NCI-H748 treated with DMSO at 0.1 percent for 48 hours (cell line): ENCODE results near the gene FIBCD1.
"Not testable (repeated sequence)": the region's sequence is repeated elsewhere in the genome, so short reads cannot be mapped to it uniquely, and the experiment has no call there.

ENCODE experiments used
- DNase-seq: peaks from one replicate; lab custom pipeline; 2025; lab: John Stamatoyannopoulos, UW

Gene FIBCD1

DNA sequence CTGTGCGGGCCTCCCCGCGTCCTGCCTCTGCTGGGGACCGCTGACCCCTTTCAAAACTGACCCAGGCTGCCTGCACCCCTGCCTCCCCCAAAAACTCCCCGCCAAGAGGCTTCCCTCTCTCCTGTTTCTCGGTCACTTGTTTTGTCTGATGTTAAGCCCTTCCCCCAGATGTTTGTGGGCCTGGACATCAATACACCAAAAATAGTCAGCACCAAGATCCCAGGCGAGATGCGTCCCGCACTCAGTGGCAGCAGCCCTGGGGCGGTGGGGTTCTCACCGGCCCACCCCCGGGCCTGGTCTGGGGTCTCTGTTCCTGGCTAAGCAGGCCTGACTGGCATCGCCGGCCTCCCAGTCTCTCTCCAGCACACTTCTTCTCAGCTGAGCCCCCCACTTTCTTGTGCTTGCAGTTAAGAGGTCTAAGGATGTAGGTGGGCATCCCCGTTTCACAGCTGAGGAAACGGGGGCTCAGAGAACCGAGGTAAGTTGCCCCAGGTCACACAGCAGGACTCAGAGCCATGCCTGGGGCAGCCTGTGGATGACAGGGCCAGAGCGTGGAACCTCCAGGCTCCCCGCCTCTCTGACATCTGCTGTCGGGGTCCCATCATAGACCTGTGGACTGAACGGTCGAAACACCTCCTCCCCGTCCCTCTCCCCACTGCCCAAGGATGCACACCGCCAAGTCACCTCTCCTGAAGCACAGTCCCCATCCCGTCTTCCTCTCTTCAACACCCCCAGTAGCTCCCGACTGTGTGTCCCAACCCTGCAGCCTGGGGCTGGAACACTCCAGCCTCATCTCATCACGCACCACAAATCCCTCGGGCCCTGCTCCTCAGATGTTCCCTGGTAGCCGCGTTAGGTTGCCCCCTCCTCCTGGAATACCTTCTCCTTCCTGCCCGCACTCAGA lies 16.8 kb downstream of the FIBCD1 start:
- no peak for DNase-seq

DNA sequence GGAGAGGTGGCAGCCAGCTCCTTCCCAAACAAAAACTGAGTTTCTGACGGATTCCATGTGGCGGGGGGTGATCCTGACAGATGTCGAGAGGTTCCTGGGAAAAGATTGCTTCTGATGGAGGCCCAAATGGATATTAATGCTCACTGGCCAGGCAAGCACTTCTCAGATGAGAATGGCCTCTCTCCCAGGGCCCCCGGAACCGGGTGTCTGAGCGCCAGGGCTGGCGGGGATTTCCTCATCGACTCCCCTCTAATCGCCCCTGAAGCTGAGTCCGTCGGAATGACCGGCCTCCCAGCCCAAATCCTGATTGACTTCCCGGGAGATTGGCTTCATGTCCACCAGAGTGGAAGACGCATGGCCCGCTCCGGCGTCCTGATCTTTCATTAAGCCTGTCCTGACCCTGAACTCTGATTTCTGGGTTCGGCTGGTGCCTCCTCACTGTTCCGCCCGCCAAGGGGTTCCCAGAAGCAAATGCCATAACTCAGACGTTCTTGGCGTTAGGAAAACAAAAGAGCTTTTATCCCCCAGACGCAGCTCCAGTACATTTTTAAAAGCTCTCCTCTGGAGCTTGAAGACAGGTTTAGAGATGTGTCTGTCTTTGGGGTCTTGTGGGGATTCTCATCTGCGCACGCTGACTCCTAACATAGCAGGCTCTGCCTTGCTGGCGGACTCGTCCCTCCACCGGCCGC lies 17.6 kb downstream of the FIBCD1 start:
- no peak for DNase-seq

DNA sequence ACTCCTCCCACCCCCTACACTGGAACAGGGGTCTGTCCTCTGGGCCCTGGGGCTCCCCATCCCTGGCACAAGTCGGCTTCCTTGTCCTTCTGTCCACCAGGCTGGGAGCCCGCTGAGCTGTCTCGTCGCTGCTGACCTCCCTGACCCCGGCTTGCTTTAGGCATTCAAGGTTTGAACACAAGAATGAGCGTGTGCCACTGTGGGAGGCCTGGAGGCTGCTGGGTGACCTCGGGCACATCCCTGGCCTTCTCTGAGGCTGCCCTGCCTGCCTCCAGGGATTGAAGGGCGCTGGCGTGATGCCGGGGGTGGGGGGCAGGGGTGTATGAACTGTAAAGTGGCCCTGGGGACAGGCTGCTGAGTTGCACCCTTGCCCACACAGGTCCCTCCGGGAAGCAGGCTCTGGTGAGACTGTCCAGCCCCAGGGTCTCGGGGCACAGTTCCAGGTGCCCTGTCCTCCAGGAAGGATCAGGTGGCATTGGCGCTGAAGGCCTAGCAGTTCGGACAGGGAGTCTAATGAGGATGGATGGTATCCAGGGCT lies 18.2 kb downstream of the FIBCD1 start:
- no peak for DNase-seq

DNA sequence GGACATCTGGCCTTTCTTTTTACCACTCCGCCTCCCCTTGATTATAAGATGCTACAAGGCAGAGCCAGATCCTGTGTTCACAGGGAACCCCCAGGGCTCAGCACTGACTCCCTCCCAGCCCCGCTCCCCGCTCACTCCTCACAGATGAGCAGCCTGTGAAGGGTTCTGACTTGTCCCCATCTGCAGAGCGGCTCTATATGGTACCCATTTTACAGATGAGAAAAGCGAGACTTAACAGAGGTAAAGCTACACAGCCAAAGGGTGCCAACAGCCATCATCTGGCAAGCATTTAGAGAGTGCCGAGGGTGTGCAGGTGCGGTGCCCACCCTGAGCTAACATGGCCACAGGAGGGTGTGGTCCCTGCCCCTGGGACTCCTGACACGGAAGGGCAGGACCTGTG lies 18.8 kb downstream of the FIBCD1 start:
- no peak for DNase-seq

DNA sequence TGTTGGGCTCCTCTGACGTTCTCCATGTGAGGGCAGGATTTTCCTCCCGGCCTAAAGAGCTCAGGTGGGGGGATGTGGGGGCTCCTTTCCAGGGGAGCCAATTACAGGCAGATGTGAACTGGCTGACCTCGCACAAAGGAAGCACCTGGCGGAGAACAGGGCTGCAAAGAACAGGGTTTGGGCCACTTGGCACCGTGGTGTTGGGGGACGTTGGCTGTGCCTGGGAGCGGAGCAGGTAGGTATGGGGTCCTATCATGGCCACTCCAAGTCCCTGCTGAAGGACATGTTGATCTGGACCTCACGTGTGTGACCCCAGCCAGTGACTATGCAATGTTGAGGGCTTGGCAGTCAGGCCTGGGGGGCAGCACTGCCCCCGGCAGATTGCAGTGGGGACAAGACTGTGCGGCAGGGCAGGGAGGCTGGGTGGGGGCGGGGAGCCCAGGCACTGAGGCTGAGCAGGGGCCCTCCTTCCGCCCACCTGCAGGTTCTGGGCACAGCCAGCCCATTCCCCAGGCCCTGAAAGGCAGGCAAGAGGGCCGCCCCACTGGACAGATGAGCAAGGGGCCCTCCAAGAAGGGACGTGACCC lies 19.4 kb downstream of the FIBCD1 start:
- no peak for DNase-seq

DNA sequence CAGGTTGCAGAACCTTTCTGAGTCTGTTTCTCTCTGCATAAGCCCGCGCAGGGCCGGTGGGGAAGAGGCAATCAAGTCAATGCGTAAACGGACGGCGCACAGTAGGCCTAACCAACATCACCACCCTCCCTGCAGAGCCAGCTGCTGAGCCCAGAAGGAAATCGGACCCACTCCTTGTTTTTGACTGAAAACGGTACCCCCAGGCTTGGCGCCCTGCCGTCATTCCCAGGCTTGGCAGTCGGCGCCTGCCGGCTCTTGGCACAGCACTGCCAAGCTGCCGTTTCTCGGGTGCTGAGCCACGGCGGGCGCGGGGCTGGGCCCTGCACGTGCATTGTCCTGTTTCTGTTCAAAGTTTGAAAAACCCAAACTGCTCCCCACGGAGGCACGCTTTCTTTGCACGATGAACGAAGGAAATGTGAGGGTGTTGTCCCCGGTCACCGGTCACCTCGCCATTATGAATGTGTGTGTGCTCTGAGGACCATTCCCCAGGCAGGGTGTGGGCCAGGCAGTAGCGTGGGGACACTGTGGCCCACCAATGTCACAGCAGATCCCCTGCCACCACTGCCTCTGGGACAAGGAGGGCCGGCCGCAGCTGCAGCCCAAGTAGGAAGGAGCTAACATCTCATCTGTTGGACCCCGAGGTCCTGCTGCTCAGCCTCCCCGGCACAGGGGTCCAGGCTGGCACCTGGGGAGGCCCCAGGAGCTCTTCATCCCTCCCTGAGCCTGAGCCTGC lies 20.1 kb downstream of the FIBCD1 start:
- no peak for DNase-seq

DNA sequence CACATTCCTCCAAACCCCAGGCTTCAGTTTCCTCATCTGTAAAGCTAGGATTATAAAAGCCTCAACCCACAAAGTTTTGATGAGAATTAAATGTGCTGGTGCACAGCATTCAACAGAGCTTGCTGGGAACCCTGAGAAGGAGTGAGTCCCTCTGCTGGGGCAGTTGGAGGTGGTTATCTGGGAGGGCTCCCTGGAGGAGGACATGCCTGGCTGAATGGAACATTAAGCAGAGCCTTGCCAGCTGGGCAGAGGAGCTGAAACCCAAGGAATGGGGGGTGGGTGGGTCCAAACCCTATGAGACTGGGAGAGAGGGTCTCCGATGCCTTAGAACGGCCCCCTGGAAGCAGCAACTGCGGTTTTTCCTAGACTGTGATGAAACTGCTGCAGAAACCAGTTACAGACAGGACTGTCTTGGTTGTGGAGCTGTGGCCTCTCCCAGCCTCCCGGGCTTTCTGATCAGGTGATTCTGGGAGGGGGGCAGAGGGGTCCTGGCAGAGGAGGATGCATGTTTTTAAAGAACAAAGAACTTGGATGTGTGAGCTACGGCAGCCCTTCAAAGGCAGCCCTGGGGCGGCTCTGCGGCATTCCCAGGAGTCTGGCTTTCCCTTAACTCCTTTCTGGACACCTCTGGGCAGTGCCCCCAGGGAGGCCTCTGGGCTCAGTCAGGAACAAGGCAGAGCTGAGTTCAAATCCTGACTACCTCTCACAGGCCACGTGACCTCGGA lies 20.8 kb downstream of the FIBCD1 start:
- no peak for DNase-seq

DNA sequence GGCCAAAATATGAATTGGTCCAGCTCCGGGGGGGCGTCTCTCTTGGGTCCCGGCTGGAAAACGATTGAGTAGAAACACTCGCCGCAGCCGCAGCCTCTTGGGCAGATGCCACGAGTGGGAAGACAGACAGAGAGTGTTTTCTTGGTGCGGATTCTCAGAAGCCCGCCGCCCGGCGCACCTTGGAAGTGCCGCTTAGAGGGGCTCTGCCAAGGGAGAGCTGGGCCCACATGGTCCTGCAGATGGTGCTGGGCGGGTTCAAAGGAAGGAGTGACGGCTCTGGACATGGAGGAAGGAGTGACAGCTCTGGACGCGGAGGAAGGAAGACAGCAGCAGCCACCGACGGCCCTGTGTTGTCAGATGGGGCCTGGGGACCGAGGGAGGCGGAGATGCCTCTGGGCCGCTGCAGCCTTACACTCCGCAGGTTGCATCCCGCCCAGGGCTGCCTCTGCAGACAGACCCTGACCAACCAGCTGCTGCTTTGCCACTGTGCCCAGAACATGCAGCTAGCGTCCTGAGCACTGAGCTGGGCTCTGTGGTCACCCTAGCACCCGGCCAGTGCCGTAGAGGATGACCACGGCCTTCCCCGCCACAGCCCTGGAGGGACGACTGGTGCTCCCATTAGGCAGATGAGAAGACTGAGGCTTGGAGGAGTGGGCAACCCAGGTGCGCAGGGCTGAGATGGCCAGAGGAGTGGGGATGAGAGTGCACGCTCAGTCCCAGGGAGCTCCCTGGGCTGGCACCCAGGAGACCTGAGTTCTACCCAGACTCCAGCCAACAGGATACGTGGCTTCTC lies 21.7 kb downstream of the FIBCD1 start:
- DNase-seq: no peak

DNA sequence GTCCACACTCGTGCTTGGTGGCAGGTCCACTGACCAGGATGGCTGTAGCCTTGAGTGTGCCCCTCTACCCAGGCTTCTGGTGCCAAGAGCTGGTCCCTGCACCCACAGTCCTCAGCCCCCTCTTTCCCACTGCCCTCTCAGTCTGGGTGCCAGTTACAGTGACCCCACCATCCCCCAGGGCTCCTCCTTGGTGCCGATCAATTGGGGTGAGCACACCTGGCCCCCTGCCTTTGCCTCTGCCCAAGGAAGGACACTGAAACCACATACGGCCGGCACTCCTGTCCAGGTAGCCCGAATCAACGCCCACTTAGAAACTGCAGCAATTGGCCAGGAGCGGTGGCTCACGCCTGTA lies 24.0 kb downstream of the FIBCD1 start:
- no peak for DNase-seq

DNA sequence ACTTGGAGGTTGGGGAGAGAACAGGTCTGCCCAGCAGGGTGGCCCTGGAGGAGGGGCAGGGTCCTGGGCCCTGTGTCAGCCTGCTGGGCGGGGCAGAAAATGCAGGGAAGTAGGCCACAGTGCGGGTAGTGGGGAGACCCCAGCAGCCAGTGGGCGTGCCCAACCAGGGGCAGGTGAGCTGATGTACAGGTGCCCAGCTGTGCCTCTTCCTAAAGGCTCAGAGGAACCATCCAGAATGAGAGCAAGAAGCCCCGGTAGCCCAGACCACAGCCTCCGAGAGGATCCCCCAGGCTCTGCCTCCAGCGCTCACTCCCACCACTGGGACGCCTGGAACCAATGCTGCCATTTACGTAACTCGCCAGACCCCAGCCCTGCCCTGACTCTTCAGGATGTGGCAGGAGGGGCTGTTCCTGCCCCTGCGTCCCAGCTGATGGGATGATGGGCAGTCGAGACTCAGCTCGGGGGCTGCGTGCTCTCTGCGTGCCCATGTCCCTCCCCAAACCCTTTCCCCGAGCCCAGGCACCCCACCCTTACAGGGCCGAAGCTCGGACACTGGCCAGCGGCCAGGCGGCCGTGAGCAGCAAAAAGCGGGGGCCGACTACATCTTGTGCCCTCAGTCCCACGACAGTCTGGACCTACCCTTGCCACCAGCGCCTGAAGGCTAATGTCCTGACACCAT lies 24.5 kb downstream of the FIBCD1 start:
- no peak for DNase-seq

DNA sequence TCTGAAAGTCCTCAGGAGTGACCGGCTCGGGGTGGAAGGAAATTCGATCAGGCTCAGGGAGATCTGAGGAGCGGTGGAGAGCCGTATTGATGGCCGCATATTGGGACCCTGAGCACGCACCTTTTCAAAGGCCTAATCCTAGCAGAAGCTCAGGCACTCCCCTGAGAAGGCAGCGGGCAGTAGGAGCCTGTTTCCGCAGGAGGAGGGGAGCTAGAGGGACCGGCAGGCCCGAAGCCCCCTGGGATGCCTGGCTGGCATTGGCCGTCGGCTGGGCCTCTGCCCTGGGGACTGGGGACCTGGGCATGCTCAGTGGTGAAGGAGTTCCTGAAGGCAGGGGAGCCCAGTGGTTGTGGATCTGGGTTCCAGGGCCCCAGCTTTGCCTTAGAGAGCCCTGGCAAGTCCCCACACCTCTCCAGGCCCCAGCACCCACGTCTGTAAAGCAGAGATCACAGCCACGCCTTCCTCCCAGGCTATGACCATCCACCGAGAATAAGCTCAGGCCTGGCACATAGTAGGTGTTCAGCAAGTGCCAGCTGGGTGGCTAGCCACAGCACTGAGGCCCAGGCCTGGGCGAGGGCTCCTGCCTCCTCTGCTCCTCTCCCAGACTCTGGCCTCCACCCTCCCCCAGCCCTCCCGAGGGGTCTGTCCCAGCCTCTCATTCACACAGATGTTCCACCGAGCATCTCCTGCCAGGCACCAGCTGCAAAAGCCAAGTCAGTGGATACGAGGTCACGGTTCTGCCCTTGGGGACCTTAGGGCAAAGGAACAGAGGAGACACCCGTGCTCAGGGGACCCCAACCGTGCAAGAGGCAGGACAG lies 25.2 kb downstream of the FIBCD1 start:
- no peak for DNase-seq

DNA sequence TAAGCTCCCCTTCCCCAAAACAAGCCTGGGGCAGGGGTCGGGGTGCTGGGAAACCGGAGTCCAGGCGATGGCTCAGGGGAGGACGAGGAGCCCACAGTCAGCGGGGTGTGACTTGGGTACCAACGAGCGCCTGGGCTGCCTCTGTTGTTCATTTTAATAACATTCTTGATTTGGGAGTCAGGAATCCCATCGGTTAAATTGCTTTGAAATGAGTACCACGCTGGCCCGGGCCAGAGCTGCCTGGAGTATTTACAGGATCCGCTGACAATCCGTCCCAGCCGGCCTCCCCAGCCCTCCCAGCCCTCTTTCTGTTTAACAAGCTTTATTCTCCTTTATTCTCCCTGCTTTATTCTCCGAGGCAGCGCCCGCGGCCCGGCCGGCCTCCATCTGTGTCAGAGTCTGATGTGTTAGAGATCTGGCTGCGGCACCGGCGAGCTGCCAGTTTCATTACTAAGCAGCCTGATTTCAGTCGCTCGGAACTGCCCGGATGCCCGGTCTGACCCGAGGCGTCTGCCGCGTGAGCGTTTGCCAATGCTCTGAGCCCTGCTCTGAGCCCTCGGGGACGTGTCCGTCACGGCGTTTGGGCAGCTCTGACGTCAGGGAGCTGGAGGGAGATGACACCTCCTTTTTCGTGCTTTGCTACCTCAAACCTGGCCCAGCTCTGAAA lies 26.0 kb downstream of the FIBCD1 start:
- DNase-seq: no peak

DNA sequence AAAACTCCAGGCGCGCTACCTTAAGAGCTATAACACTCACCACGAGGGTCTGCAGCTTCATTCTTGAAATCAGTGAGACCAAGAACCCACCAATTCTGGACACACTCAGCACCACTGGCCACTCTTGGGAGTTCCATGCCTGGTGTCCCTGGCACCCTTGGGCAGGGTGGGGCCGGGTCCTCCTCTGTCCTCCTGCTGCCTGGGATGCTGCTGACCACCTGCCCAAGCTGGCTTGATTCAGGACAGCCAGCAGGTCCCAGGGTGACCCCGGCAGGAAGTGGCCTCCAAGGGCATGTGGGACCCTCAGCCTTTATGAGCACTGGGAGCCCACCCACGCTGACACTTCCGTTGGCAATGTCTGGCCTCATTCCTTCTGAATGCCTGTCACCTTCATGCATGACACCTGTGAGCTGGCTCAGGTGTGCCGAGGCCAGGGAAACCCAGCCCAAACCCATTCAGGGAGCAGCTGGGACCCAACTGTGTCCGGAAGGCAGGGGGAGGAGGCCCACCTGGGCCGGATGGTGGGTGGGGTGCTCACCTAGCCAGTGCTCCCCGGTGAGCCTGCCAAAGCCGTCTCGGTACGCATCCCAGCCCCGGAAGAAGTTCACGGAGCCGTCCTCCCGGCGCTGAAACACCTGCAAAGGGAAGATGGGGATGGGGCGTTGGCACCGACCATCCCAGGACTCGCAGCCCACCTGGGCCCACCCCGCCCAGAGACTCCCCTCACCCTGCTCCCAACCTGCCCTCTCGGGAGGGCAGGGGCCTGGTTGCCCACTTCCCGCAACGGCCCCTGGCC lies 27.6 kb downstream of the FIBCD1 start:
- DNase-seq: no peak

DNA sequence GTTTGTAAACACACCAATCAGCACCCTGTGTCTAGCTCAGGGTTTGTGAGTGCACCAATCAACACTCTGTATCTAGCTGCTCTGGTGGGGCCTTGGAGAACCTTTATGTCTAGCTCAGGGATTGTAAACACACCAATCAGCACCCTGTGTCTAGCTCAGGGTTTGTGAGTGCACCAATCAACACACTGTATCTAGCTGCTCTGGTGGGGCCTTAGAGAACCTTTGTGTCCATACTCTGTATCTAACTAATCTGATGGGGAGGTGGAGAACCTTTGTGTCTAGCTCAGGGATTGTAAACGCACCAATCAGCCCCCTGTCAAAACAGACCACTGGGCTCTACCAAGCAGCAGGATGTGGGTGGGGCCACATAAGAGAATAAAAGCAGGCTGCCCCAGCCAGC lies 28.4 kb downstream of the FIBCD1 start:
- not testable (repeated sequence) for DNase-seq

DNA sequence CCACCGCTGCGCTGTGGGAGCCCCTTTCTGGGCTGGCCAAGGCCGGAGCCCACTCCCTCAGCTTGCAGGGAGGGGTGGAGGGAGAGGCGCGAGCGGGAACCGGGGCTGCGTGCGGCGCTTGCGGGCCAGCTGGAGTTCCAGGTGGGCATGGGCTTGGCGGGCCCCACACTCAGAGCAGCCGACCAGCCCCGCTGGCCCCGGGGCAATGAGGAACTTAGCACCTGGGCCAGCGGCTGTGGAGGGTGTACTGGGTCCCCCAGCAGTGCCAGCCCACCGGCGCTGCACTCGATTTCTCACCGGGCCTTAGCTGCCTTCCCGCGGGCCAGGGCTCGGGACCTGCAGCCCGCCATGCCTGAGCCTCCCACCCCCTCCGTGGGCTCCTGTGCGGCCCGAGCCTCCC lies 29.0 kb downstream of the FIBCD1 start:
- DNase-seq: not testable (repeated sequence)

DNA sequence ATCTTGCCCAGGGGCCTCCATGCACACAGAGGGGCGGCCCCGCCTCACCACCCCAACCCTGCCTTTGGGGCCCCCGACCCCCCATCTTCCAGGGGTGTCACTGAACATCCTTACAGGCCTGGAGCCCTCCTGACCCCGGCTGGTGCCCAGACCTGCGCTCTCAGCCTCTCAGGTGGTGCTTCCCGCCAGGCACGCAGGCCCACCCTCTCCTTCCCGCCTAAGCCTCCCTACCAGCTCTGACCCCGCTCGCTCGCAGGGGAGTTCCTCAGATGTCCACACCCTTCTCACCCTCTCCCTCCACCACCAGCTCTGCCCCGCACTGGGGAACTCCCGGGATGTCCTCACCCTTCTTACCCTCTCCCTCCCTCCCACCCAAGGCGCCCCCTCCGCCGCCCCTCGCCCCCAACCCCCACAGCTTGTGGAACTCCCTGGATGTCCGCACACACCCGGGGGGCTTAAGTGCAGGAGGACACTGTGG lies 30.1 kb downstream of the FIBCD1 start:
- no peak for DNase-seq

DNA sequence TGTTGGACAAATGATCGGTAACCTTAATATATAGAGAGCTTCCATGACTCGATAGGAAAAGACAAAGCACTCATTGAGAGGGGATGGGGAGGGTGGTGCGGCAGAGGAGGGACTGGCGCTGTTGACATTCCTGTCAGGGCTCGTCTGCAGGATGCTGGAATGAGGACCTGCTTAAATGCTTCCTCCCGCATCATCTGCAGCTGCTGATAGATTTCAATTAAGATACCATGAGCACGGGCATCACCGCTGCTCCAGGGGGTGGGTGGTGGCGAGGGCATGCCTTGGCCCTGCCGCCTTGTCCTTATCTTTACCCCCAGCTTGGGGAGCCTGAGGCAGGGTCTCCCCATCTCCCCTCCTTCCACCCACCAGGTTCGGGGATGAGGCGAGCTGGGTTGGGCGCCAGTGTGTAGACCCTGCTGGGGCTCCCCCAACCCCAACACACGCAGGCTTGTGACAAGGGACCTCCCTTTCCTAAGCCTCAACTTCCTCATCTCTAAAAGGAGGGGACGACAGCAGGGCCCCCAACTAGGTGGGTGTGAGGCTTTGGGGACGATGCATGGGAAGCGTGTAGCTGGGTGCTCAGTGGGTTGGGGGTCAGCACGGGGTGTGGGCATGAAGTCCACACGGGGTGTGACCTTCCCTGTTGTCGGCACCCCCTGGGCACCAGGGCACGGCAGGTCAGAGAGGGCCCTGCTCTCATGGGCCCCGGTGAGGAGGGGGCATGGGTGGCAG lies 30.7 kb downstream of the FIBCD1 start:
- DNase-seq: no peak
